Brain microvascular endothelial cell (primary cell): ENCODE results near the gene FGFBP2.

ENCODE experiments used
- DNase-seq: peaks from one replicate; pipeline ENCODE4 v3.0.0-alpha.2; 2020
- H3K27ac ChIP-seq: fragments of 250-450 bp; sonication (Bioruptor Pico); 2 replicates; pipeline ENCODE4 v1.5.1; 2020; ENCODE audit warnings: mild to moderate bottlenecking, moderate library complexity
- H3K27me3 ChIP-seq: fragments of 250-450 bp; sonication (Bioruptor Pico); replicated peaks from 2 replicates; pipeline ENCODE4 v1.5.1; 2020; ENCODE audit warnings: mild to moderate bottlenecking
- H3K36me3 ChIP-seq: fragments of 250-450 bp; sonication (Bioruptor Pico); replicated peaks from 2 replicates; pipeline ENCODE4 v1.5.1; 2020; ENCODE audit warnings: mild to moderate bottlenecking
- H3K4me3 ChIP-seq: 2 replicates; pipeline ENCODE4 v1.5.1; 2011; ENCODE audit warnings: low read depth, mild to moderate bottlenecking, control low read depth, low read length, moderate library complexity
- CTCF ChIP-seq: IDR thresholded peaks from 2 replicates; pipeline ENCODE4 v1.5.1; 2011; ENCODE audit warnings: low read depth, mild to moderate bottlenecking, moderate library complexity, low read length, control low read depth, inconsistent platforms; ENCODE audit errors: missing control alignments
- in situ Hi-C: cut with HindIII; loops from 2 replicates; pipeline ENCODE4 v1.10.0; 2017; ENCODE audit warnings: low sequenced_read_pairs, low pct_ligation_motif_present

Gene FGFBP2

GRCh38 chr4:15963001-15963451 is at the start of gene FGFBP2:
TSS of gene FGFBP2 (minus strand) at chr4:15963175. CDS start at chr4:15963129, 46 bp downstream.
- Histone ChIP-seq H3K36me3 (no peaks in the 10 kb centered on the region), H3K4me3 (no peak within 1 kb of the TSS), H3K27ac (no peak within 1 kb of the TSS), H3K27me3 (no peaks in the 10 kb centered on the region)
- in situ Hi-C loops = no loop called here
- TF ChIP-seq CTCF = peak; percentile 84
- DNase-seq = peak; percentile 63

DNA sequence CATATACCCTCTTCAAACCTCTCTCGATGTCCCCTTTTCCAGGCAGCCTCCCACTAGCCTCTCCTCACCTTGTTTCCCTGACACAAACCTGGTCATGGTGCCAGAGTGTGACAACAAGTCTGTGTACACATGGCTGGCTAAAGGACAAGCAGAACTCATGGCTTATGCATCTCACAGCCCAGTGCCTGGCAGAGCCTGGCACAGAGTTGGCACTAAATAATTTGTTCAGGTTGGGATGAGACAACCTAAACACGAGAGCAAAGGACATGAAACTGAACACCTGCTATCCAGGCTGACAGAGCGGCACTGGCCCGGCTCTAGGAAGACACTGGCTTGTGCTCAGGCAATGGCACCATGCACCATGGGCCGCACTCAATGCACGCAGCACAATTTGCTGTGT is 48.2 kb upstream of the FGFBP2 start:
- TF ChIP-seq CTCF = no peak
- no peaks in the 10 kb centered on the region for H3K36me3 ChIP-seq
- no peak overlapping the region for H3K27ac ChIP-seq
- H3K27me3 ChIP-seq = no peaks in the 10 kb centered on the region
- no peak overlapping the region for H3K4me3 ChIP-seq
- in situ Hi-C loops = no loop called here
- DNase-seq = no peak

GRCh38 chr4:16009153-16009552 is 46.2 kb upstream of the FGFBP2 start:
- H3K27ac ChIP-seq = no peak overlapping the region
- H3K36me3 ChIP-seq = no peaks in the 10 kb centered on the region
- H3K4me3 ChIP-seq = no peak overlapping the region
- no peaks in the 10 kb centered on the region for H3K27me3 ChIP-seq
- TF ChIP-seq CTCF = no peak
- no peak for DNase-seq
- in situ Hi-C loops = no loop called here

- Histone ChIP-seq H3K27me3 (peaks cover 2% of the 10 kb centered on the region), H3K27ac (no peak overlapping the region), H3K4me3 (no peak overlapping the region), H3K36me3 (no peaks in the 10 kb centered on the region)
- in situ Hi-C loops = no loop called here
- no peak for DNase-seq
- no peak for TF ChIP-seq CTCF
These were observed 44.6 kb upstream of the FGFBP2 start for GRCh38 chr4:16007471-16008095.

DNA sequence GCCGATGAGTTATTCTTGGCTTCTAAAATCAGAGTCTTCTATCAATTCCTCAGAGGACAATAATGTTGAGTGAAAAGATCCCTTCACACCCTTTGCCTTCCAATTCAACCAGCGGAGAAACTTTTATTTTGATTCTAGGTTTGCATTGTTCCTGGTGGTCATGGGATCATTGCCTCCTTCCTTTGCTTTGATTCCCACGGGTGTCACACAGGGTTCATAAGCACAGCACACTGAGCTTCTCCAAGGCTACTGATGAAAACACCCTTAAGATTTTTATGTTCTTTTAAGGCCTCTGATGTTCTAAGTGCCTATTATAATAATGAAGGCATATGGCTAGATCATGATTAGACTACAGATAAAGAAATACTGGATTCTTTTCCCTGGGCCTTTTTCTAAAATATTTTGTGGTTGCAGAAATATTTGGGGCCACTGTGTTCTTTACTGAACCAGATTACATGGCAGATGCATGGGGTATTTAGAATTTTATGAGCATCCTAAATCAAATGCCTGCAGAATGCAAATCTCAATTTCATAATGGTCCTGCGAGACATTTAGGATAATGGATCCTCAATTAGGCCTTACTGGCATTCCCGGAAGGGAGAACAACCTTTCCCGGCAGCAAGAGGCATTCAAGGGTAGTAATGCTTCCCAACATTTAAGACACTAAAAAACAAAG is 43.9 kb upstream of the FGFBP2 start:
- no peaks in the 10 kb centered on the region for H3K36me3 ChIP-seq
- TF ChIP-seq CTCF = no peak
- H3K4me3 ChIP-seq = no peak overlapping the region
- H3K27me3 ChIP-seq = peaks cover 2% of the 10 kb centered on the region
- in situ Hi-C loops = no loop called here
- H3K27ac ChIP-seq = no peak overlapping the region
- DNase-seq = no peak
